ENCODE data around the gene YES1.

- no peak for TF ChIP-seq POLR2A (IDR thresholded peaks at IDR 0.05; ENCODE audit: borderline replicate concordance, extremely low read depth, insufficient read depth, insufficient read length)
- TF ChIP-seq CTCF (IDR thresholded peaks at IDR 0.05 in 2 of 3, conservative IDR thresholded peaks at IDR 0.05 in 1 of 3; ENCODE audit: borderline replicate concordance in 1 of 3, insufficient read depth in 1 of 3, low read depth in 2 of 3, low read length in 2 of 3) = no peak
- no peak for TF ChIP-seq EZH2 (IDR thresholded peaks at IDR 0.05)
- no peak for TF ChIP-seq FOSL1 (IDR thresholded peaks at IDR 0.05; ENCODE audit: low read depth)
- TF ChIP-seq ZBTB33 (IDR thresholded peaks at IDR 0.05; ENCODE audit: extremely low read depth, insufficient replicate concordance, low read length) = no peak
- TF ChIP-seq CEBPB (IDR thresholded peaks at IDR 0.05; ENCODE audit: low read depth) = no peak
- no peak for TF ChIP-seq REST (IDR thresholded peaks at IDR 0.05; ENCODE audit: low read depth)
- no peak for TF ChIP-seq MAX (IDR thresholded peaks at IDR 0.05)
- TF ChIP-seq JUND (IDR thresholded peaks at IDR 0.05) = no peak
These were observed 67.0 kb downstream of the YES1 start for GRCh38 chr18:744832-745597.
